ENCODE results near the gene NTSR1. TPM values are rescaled to one million over a fixed set of nuclear protein-coding genes. Genes with fewer than 3 reads are reported as not detected.

Gene NTSR1
- total RNA-seq = not detected in 2 replicates

DNA sequence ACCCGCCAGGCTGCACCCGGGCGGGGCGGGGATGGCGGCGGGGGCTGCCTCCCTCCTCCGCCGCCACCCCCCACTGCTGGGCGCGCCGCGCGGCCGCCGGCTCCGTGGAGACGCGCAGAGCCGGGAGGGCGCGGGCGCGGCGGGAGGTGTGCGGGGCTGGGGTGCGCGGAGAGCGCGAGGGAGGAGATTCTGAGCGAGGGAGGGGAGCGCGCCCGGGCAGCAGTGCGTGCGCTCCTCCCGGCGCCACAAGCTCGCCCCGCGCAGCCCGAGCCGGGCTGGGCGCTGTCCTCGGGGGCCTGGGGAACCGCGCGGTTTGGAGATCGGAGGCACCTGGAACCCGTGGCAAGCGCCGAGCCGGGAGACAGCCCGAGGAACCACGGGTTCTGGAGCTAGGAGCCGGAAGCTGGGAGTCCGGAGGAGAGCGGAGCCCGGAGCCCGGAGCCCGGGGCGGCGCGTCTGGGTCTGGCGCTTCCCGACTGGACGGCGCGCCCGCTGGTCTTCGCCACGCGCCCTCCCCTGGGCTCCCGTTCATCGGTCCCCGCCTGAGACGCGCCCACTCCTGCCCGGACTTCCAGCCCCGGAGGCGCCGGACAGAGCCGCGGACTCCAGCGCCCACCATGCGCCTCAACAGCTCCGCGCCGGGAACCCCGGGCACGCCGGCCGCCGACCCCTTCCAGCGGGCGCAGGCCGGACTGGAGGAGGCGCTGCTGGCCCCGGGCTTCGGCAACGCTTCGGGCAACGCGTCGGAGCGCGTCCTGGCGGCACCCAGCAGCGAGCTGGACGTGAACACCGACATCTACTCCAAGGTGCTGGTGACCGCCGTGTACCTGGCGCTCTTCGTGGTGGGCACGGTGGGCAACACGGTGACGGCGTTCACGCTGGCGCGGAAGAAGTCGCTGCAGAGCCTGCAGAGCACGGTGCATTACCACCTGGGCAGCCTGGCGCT lies at the start of gene NTSR1:
NTSR1 (plus strand) TSS at position 246 of the 946 bp plus-strand sequence; CDS start at position 618, 372 bp downstream.

DNA sequence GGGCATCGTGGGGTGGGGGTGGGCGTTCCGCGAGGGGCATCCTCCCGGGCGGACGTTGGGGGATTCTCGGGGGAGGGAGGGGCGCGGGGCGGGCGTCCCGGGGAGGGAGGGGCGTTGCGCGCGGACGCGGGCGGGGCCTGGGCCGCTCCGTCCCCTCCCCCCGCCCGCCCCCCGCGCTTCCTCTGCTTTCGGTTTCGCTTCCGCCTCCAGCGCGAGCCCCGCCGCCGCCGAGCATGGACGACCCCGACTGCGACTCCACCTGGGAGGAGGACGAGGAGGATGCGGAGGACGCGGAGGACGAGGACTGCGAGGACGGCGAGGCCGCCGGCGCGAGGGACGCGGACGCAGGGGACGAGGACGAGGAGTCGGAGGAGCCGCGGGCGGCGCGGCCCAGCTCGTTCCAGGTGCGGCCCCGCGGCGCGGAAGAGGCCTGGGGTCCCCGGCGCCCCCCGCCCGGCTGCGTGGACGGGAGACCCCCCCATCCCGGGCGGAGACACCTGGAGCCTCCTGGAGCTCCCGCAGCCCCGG lies 96.1 kb downstream of the NTSR1 start, which contains the start of gene OGFR:
OGFR (plus strand) TSS at position 209 of the 528 bp plus-strand sequence; CDS start at position 234, 25 bp downstream.

Other genes with a start within 250 kb of the NTSR1 start
- under 0.01 TPM in 1 of 2 replicates, not detected in the other for gene GATA5, start 232.8 kb upstream of the NTSR1 start, total RNA-seq
- gene SLCO4A1, start 66.3 kb upstream of the NTSR1 start, total RNA-seq = 0.11 and 0.17 TPM in 2 replicates
- 16.0 and 17.7 TPM in 2 replicates for gene MRGBP, start 87.6 kb downstream of the NTSR1 start, total RNA-seq
- 20.2 and 20.5 TPM in 2 replicates for gene OGFR, start 96.0 kb downstream of the NTSR1 start, total RNA-seq
- 1.0 and 1.3 TPM in 2 replicates for gene COL9A3, start 108.2 kb downstream of the NTSR1 start, total RNA-seq
- 13.1 and 13.5 TPM in 2 replicates for gene TCFL5, start 153.0 kb downstream of the NTSR1 start, total RNA-seq
- 28.1 and 31.2 TPM in 2 replicates for gene DIDO1, start 217.7 kb downstream of the NTSR1 start, total RNA-seq
- 40.4 and 43.9 TPM in 2 replicates for gene GID8, start 229.3 kb downstream of the NTSR1 start, total RNA-seq
- gene SLC17A9, start 243.9 kb downstream of the NTSR1 start, total RNA-seq = 1.9 and 3.4 TPM in 2 replicates

Measured in dermis lymphatic vessel endothelial cell (primary cell).